Stimulated activated CD8-positive, alpha-beta memory T cell treated with anti-CD3 and anti-CD28 coated beads, Interleukin-7, amount 100 ng/mL, for 1 hour (primary cell): ENCODE data around the gene EDAR.

Experiments
- DNase-seq, 2 donors: peaks; one replicate each; pipeline ENCODE4 v3.0.0-alpha.2; 2020; ENCODE audit warnings: low read depth in 2 of 2

EDAR gene

DNA sequence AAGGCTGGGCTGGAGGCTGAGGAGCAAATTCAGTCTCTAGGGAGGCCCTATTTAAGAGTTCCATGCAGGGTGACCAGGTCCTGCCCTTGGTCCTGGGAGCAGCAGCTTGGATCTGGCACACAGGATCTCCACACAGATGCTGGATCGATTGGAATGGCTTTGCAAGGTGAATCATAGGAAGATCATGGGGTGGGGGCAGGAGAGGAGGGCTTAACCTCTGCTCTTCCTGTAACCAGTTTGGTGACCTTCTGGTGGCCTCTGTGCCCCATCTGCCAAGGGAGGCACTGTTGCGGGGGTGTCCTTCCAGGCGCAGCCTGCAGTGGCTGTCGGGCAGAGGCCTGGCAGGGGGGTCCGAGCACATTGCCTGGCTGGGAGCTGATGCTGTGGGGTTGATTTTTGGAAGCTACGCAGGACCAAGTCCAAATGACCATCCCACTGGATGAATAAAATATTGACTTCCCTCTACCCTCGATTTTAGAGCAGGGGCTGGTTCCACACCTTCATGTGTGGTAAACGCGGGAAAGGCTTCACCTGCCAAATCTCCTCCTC, 79.7 kb downstream of the EDAR start:
- DNase-seq = no peak

GRCh38 chr2:108908713-108909070, 80.3 kb downstream of the EDAR start:
- DNase-seq = no peak

GRCh38 chr2:108907822-108908712, 81.0 kb downstream of the EDAR start:
- DNase-seq = no peak

GRCh38 chr2:108906403-108907077, 82.5 kb downstream of the EDAR start:
- DNase-seq = no peak

- DNase-seq = no peak
Observed at GRCh38 chr2:108905906-108906305, 83.1 kb downstream of the EDAR start.

DNA sequence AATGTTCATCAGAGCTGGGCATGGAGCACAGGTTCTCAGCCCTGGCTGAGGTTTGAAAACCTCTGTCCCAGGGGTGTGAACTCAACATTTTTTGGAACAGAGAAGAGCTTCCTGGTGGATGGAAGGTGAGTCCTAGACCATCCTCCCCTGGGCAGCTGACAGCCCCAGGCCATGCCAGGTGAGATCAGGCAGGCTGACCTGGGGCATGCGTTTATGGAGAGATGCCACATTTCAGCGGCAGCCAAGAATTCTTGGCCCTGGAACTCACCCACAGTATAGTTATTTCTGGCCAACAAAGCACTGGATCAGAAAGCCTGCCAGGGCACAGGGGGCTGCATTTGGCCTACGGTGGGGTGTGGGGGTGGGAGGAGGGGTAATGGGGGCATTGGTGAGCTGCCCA, 83.8 kb downstream of the EDAR start:
- no peak for DNase-seq

DNA sequence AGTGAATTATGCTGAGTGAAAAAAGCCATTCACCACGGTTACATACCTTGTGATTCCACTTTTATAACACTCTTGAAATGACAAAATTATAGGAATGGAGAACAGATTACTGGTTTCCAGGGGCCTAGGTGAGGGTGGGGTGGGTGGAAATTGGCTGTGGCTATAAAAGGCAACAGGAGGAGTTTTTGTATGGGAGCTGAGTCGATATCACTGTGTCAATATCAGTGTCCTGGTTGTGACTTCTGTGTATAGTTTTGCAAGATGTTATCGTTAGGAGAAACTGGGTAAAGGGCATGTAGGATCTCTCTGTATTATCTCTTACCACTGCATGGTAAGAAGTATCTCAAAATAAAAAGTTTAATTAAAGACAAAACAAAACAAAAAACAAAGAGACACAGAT, 84.3 kb downstream of the EDAR start:
- DNase-seq = no peak

- DNase-seq = no peak
Observed at GRCh38 chr2:108898315-108899082, 90.5 kb downstream of the EDAR start.

DNA sequence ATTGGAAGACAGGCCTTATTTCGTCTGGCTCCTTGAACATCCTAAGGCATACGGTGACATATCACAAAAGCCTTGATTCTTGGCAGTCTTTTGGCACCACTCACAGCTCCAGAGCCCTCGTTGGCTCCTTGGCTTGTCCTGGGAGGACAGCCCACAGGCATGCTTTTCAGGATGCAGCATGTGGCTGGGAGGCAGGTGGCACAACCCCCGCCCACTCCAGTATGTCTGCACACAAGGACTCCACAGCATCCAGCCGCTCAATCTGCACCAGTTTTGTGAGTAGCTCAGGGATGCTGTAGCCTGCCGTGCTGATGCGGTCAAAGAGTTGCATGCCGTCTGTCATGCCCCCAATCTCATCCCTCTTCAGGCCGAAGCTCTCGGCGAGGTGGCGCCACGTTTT, 92.3 kb downstream of the EDAR start:
- DNase-seq = no peak

DNA sequence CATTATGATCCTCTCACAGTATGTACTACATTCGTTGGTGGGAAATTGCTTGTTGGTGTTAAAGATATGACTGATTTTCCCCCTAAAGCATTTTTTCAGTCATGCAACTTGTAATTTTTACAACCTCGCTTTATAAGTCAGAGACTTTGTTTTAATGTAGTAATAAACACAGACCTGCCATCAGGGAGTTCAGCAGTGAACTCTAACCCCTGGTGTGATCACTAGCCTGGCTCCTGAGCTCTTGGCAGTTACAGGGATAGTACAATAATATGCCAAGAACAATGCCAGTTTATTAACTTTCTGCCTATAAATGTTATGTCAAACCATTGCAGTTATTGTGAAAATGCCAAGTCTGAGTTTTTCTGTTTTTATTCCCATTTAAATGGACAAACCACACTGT, 93.8 kb downstream of the EDAR start:
- no peak for DNase-seq

GRCh38 chr2:108894766-108895165, 94.3 kb downstream of the EDAR start:
- no peak for DNase-seq

DNA sequence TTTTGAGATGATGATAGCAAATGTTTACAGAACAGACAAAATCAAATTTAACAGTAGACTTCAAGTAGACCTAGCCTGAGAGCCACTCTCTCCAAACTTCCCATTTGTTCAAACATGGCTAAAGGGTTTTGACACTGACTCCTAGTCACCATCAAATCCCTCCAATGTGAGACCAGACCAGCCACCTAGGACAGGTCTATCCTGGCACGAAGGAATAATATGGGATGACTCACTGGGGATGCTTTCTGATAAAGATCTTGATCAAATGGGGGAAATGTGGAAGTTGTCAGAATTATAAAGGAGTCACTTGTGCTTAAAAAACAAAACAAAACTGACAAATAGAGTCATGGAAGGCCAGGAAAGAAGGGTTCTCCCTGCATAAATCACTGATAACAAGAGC, 95.7 kb downstream of the EDAR start:
- DNase-seq = no peak

DNA sequence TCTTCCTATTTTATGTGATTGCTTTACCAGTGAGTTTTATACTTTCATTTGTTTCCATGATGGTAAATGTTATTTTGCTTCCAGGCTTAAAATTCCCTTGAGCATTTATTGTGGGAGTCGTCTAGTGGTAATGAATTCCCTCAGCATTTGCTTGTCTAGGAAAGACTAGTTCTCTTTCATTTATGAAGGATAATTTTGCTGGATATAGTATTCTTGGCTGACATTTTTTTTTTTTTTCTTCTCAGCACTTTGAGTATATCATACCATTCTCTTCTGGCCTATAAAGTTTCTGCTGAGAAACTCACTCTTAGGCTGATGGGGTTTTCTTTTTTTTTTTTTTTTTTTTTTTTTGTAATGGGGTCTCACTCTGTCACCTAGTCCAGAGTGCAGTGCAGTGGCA, 99.1 kb downstream of the EDAR start:
- no peak for DNase-seq

DNA sequence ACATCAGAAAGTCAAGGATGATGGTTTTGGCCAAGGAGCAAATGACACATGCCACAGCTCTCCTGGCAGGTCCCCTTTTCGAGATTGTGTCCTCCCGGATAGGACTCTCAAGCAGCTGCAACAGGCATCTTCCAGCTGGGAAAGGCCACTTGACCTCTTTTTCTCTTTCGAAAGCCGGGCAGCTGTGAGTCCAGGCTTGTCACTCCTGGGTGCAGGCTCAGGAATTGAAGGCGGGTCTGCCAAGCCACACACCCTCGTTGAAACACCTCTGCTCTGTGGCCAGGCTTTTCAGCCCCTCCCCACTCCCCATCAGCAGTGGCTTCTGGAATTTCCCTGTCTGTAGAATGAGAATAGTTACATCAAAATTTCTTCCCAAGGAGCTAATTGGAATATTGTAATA, 104.4 kb downstream of the EDAR start:
- no peak for DNase-seq

DNA sequence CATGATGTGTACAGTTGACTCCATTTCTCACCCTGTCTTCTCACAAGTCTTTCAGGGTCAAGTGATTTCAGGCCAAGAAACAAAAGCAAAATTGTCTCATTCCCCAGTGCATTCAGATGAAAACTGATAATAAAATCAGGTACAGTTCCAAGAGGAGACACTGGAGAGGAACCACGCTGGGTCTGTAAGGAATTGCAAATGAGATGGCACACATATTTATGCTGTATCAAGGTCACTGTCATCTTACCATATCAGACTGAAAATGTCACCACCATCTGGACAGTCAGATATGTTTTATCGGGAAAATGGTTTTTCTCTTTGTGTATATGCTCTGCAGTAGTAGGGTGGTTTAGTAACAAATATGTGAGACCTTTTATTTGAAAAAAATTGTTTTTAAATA, 110.7 kb downstream of the EDAR start:
- no peak for DNase-seq

DNA sequence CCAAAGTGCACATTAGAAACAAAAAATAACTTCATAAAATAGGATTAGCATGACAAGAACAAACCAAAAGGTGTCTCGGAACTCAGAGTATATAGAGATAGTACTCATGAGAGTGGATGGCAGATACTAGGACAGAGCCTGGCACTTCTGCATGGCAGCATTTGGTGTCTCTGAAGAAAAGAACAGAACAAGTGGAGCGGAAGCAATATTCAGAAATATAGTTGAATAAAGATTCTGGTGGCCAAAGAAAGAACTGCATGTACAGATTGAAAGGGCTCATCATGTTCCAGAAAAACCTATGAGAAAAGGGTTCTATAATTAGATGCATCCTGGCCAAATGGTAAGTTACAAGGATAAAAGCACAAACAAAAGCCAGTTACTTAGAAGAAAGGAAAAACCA, 111.5 kb downstream of the EDAR start:
- DNase-seq = no peak

DNA sequence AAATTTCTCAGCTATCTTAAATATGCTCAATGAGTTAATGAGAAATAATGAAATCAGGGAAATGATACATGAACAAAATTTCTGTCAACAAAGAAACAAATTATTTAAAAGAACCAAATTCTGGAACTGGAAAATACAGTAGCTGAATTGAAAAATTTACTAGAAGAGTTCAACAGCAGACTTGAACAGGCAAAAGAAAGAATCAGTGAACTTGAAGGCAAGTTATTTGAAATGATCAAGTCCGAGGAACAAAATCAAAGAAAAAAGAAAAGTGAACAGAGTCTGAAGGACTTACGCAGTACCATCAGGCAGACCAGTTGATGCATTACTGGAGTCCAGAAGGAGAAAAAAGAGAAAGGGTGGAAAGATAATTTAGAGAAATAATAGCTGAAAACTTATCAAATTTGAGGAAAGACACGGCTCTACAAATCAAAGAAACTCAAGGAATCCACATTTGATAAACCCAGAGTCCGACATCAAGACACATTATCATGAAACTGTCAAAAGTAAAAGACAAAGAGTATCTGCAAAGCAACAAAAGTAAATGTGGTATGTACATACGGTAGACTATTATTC, 118.9 kb downstream of the EDAR start:
- no peak for DNase-seq

DNA sequence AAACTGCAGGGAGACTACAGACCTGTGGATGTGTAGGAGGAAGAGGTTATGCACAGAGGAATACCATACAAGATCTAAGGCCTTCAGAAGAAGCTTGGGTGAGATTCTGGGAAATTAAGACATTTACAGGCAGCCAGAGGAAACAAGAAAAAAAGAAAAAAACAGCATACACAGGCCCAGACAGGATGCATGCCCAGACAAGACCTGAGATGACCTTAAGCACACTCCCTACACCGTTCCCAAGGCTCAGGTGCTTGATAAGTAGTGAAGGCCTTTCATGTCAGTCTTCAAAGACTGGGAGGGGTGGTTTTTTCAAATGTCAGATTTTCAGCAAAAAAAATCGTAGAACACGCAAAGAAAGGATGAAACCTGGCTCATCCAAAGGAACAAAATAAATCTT, 119.5 kb downstream of the EDAR start:
- DNase-seq = no peak

- DNase-seq = no peak
Observed at GRCh38 chr2:108868911-108869310, 120.1 kb downstream of the EDAR start.

DNA sequence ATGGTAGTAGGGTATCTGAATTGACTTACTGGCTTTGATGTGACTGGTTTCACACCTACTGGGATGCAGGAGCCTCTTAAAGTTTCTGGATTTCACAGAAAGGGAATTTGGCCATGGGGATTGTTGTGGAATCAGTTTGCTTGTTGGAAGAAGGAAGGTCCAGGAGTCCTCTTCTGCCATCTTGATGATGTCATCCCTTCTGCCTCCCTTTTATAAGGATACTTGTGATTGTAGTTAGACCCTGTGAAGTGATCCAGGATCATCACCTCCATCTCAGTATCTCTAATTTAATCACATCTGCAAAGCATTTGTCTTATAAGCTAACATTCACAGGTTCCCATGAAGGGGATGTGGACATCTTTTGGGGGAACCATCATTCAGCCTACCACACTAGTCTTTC, 123.0 kb downstream of the EDAR start:
- no peak for DNase-seq

DNA sequence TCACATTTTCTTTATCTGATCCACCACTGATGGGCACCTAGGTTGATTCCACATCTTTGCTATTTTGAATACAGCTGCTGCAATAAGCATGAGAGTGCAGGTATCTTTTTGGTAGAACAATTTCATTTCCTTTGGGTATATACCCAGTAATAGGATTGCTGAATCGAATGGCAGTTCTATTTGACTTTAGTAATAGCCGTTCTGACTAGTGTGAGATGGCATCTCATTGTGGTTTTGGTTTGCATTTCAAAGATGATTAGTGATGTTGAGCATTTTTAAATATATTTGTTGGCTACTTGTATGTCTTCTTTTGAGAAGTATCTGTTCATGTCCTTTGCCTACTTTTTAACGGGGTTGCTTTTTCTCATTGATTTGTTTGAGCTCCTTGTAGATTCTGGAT, 130.1 kb downstream of the EDAR start:
- no peak for DNase-seq

DNA sequence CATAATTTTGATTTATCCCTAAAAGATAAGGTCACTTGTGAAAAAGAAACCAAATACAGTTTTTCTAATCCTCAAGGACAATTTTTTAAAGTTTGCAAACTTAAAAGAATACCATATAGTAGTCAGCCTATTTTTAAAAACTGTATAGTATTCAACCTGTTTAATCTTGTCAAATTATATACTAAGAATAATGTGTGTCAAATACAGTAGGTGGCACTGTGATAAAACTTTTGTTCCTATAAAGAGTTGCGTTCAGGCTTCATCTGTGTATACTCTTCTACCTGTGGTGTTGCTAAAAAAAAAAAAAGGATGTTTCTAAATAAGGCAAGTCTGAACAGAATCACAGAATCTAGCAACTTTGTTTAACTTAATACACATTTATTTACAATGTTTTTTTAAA, 133.8 kb downstream of the EDAR start:
- no peak for DNase-seq
